SK-MEL-5 (cell line): ENCODE results near the gene MXRA5. TPM values are rescaled to one million over a fixed set of nuclear protein-coding genes. Genes with fewer than 3 reads are reported as not detected.

Experiments
- DNase-seq: peaks from one replicate; pipeline ENCODE4 v3.0.0-alpha.2; 2016; ENCODE audit warnings: low read depth, low spot score
- in situ Hi-C: cut with HindIII; loops from 2 replicates; pipeline ENCODE4 v1.10.0; 2016; ENCODE audit warnings: low sequenced_read_pairs, high pct_unique_total_duplicates, low pct_unique_long_range_greater_than_20kb
- total RNA-seq: library from RNA; depleted of rRNA; stranded (reverse); fragments of >200 nt; shearing (Covaris generic); gene quantifications from 2 replicates; pipeline ENCODE4 v1.2.3, GENCODE V29; 2014

Gene MXRA5
- total RNA-seq, 1 experiment from 2014 or later, result not detected

- in situ Hi-C loops, result no loop called here
- DNase-seq, result no peak
Observed at GRCh38 chrX:3271183-3271833, 75.1 kb downstream of the MXRA5 start.

DNA sequence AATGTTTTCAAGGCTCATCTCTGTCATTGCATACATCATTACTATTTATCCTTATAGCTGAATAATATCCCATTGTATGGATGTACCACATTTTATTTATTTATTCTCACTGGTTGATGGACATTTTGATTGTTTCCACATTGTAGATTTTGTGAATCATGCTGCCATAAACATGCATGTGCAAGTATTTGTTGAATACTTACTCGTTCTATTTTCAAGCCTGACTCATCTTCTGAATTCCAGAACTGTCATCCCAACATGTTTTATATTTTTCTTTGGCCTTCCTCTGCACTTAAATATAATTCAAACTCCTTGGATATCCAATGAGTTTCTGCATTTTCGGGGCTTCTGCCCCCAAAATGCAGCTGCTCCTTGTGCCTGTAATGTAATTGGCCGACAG, 77.6 kb downstream of the MXRA5 start:
- in situ Hi-C loops, result no loop called here
- DNase-seq, result no peak

- DNase-seq, result no peak
- in situ Hi-C loops, result no loop called here
Observed at GRCh38 chrX:3263681-3264126, 82.7 kb downstream of the MXRA5 start.

DNA sequence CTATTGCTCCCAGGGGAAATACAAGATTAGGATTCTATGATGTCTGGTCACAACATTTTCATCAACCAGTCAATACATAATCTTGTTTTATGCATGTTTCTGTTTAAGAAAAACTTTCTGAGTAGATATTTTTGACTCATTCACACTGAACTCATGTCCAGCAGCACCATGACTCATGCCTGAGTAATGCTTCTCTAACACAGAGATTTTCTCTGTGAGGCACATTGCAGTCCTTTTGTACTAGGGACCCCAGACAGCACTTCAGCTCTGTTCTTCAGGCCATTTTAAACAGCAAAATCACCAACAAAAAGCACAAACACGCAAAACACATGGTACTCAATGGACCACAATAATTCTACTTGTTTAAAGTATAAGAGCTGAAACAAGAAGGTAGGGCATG, 83.6 kb downstream of the MXRA5 start:
- peak; percentile 65 for DNase-seq
- in situ Hi-C loops, result no loop called here
